ENCODE measurements around the gene PRLR.

The PRLR gene

GRCh38 chr5:35160486-35161116 lies 69.7 kb downstream of the PRLR start:
- no peak for DNase-seq (ENCODE audit: low read depth)

- no peak for DNase-seq (ENCODE audit: low read depth)
These were observed 70.9 kb downstream of the PRLR start for GRCh38 chr5:35159370-35159742.

GRCh38 chr5:35158622-35159369 lies 71.5 kb downstream of the PRLR start:
- DNase-seq (ENCODE audit: low read depth): no peak

- DNase-seq (ENCODE audit: low read depth): no peak
These were observed 72.1 kb downstream of the PRLR start for GRCh38 chr5:35158204-35158603.

GRCh38 chr5:35153375-35153932 lies 76.8 kb downstream of the PRLR start:
- DNase-seq (ENCODE audit: low read depth): no peak

- no peak for DNase-seq (ENCODE audit: low read depth)
These were observed 77.6 kb downstream of the PRLR start for GRCh38 chr5:35152733-35153132.

GRCh38 chr5:35151146-35151920 lies 79.0 kb downstream of the PRLR start:
- DNase-seq (ENCODE audit: low read depth): no peak

- no peak for DNase-seq (ENCODE audit: low read depth)
These were observed 81.2 kb downstream of the PRLR start for GRCh38 chr5:35149041-35149440.

- DNase-seq (ENCODE audit: low read depth): no peak
These were observed 83.9 kb downstream of the PRLR start for GRCh38 chr5:35146406-35146805.

GRCh38 chr5:35145691-35146317 lies 84.5 kb downstream of the PRLR start:
- DNase-seq (ENCODE audit: low read depth): no peak

- DNase-seq (ENCODE audit: low read depth): no peak
These were observed 85.3 kb downstream of the PRLR start for GRCh38 chr5:35145012-35145411.

GRCh38 chr5:35143841-35144240 lies 86.4 kb downstream of the PRLR start:
- no peak for DNase-seq (ENCODE audit: low read depth)

GRCh38 chr5:35141739-35142138 lies 88.5 kb downstream of the PRLR start:
- no peak for DNase-seq (ENCODE audit: low read depth)

GRCh38 chr5:35138232-35138631 lies 92.1 kb downstream of the PRLR start:
- no peak for DNase-seq (ENCODE audit: low read depth)

GRCh38 chr5:35136386-35136785 lies 93.9 kb downstream of the PRLR start:
- no peak for DNase-seq (ENCODE audit: low read depth)

- DNase-seq (ENCODE audit: low read depth): no peak
These were observed 95.0 kb downstream of the PRLR start for GRCh38 chr5:35135239-35135700.

GRCh38 chr5:35134278-35135030 lies 95.8 kb downstream of the PRLR start:
- no peak for DNase-seq (ENCODE audit: low read depth)

GRCh38 chr5:35133186-35133585 lies 97.1 kb downstream of the PRLR start:
- DNase-seq (ENCODE audit: low read depth): no peak

- no peak for DNase-seq (ENCODE audit: low read depth)
These were observed 98.6 kb downstream of the PRLR start for GRCh38 chr5:35131723-35132122.

GRCh38 chr5:35129921-35130485 lies 100.3 kb downstream of the PRLR start:
- peak; percentile 49 for DNase-seq (ENCODE audit: low read depth)

GRCh38 chr5:35129276-35129675 lies 101.0 kb downstream of the PRLR start:
- no peak for DNase-seq (ENCODE audit: low read depth)
